Mammary epithelial cell (primary cell): ENCODE measurements around the gene TASP1.

Source experiments
- CTCF ChIP-seq, 2 donors: IDR thresholded peaks in 1 of 2; conservative IDR thresholded peaks in 1 of 2; 2 replicates each; pipeline ENCODE4 v1.5.1; 2011 to 2012; ENCODE audit warnings: inconsistent platforms in 2 of 2, low read length in 2 of 2, mild to moderate bottlenecking in 2 of 2, control low read depth in 1 of 2, low read depth in 1 of 2; ENCODE audit not compliant: insufficient read depth in 1 of 2; ENCODE audit errors: extremely low read depth in 1 of 2
- EZH2 ChIP-seq: IDR thresholded peaks from 2 replicates; pipeline ENCODE4 v1.6.1; 2012; ENCODE audit warnings: low read length, inconsistent platforms, borderline replicate concordance

- no peak for TF ChIP-seq CTCF (conservative IDR thresholded peaks at IDR 0.05 in 1 of 2, IDR thresholded peaks at IDR 0.05 in 1 of 2; ENCODE audit: extremely low read depth in 1 of 2, insufficient read depth in 1 of 2, low read depth in 1 of 2, low read length in 2 of 2)
- no peak for TF ChIP-seq EZH2
Observed at GRCh38 chr20:13611611-13612125, 27.1 kb downstream of the TASP1 start.
